Neural progenitor cell (in vitro differentiated cells): ENCODE results near the gene AUTS2.

Experiments
- CTCF ChIP-seq: fragments of 200-600 bp; sonication (generic); IDR thresholded peaks from 2 replicates; pipeline ENCODE4 v1.5.1; 2017; ENCODE audit warnings: antibody characterized with exemption, mild to moderate bottlenecking
- EZH2 ChIP-seq: fragments of 200-600 bp; sonication (generic); IDR thresholded peaks from 2 replicates; pipeline ENCODE4 v1.6.1; 2017; ENCODE audit warnings: antibody characterized with exemption, mild to moderate bottlenecking, moderate library complexity

DNA sequence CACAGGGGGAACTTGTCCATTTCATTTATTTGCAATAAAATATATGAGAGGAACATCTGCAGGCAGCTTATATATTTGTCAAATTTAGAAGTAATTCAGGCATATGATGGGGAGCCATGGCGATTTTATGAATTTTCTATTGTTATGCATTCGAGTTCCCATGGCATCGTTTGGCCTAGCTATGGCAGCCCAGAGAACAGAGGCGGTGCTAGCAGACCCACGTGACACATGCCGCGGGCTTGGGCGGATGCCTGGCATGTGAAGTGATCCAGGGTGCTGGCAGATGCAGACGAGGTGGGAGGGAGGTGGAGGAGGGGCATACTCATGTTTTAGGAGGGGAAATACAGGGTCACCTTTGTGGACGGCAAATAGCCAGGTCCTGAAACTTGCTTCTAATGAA, 973.7 kb downstream of the AUTS2 start:
- TF ChIP-seq CTCF (no peak), EZH2 (no peak)
